Ovary (tissue), 3 donors: ENCODE results near the gene PATJ.

Source experiments
- CTCF ChIP-seq, 3 donors: fragments of 450-650 bp in 2 of 3; fragments of 200-600 bp in 1 of 3; IDR thresholded peaks; one replicate each; pipeline versions ENCODE4 v1.5.1 to v1.8.0; 2016 to 2022; ENCODE audit warnings: antibody characterized with exemption in 3 of 3, mild to moderate bottlenecking in 1 of 3
- POLR2A ChIP-seq: fragments of 450-650 bp; IDR thresholded peaks from one replicate; pipeline ENCODE4 v1.6.1; 2017; ENCODE audit warnings: antibody characterized with exemption, mild to moderate bottlenecking, moderate library complexity
- donor health status: DM: no; HTN: no; CAD: no.

DNA sequence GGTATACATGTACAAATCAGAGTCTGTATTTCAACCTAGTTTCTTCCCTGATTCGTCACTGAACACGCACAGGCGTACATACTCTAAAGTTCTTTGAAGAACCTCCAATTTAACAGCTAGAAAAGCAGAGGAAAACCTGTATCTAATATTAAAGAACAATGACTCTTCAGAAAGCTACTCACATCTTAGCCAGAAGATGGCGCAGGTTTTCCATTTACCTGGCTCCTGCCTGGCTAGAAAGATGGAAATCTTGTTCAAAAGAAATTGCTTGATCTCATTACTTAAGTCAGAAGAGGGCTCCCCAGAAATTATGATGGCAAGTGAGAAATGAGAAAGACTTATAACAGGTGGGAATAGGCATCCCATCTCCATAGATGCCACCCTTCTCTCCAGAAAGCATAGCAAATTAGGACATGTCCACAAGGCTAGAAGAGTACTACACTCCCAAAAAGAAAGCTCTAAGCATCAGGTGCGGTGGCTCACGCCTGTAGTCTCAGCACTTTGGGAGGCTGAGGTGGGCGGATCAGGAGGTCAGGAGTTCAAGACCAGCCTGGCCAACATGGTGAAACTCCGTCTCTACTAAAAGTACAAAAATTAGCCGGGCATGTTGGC is 433.4 kb downstream of the PATJ start:
- peak in 2 of 3 donors; percentile 28 to 31 for TF ChIP-seq CTCF (IDR thresholded peaks at IDR 0.05)
- no peak for TF ChIP-seq POLR2A
